ENCODE results near the gene DCLK2.

DCLK2 gene

DNA sequence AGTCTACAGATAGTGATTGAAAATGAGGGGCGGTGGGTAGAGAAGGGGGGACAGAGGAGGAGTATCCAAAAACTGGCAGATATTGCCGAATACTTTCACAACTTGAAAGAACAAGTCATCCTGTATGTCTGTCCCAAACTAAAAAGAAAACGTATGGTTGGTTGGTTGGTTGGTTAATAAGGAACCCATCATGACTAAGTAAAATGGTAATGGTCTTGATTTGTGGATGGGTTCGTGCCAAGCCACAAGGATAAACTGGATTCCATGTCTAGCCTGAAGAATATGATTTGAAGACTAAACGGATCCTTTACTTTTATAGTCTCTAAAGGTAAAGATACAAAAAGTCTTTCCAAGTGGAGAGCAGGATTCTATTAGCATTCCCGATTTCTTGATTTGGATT is 208.4 kb downstream of the DCLK2 start:
- no peak for DNase-seq

DNA sequence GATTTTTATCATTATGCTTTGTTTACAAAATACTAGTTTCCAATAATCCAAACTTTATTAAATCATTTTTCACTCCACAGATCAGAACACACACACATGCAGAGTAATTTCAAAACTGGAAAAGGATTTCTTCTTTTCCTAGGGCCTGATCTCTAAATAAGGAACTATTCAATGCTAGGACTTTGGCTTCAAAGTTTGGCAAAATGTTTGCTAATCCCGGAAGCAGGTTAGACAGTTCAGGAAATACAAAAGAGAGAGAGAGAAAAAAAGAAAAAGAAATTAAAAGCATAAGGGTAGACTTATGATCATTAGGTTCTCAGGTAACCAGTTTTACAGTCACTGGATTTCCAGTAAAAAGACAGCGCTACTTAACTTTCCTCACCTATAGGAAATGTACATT is 211.0 kb downstream of the DCLK2 start:
- no peak for DNase-seq

DNA sequence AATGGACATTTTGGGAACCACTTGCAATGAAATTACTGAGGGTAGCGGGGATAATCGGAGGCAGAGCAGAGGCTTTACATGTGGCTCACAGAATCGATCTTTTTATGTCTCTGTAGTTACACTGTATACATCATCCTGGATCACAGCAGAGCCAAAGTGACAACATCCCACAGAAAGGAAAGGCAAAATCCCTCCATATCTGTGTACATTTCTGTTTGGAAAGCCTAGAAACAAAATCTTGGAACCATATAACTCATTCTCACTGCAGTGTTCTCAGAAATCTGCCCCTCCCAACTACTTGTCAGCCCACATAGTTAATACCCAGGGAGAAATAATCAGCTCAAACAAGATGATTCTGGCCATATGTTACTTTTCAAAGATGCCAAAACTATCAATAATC is 211.6 kb downstream of the DCLK2 start:
- no peak for DNase-seq

DNA sequence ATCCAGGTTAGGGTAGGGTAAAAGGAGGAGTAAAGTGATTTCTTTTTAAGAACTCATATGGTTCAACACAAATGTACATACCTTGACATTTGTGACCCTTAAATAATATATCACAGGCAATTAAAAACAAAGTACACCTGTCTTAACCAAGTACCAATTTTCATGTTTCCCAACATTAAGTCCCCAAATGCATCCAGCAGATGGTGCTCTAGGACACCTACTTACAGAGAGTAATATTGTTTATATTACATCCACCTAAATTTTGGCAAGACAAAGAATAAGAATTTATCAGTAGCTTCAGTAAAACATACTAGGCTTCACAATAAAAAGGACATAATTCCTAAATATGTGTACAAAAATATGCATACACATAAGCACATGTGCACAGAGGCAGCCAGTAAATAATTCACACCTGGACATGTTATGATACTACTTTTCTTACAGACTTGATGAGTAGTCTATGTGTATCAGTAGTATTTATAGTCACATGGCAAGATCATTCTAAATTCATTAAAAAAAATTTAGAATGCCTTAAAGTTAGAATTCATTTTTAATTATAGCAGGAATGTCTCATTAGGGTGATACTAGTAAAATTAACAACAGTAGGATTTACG is 219.7 kb downstream of the DCLK2 start:
- DNase-seq: no peak

DNA sequence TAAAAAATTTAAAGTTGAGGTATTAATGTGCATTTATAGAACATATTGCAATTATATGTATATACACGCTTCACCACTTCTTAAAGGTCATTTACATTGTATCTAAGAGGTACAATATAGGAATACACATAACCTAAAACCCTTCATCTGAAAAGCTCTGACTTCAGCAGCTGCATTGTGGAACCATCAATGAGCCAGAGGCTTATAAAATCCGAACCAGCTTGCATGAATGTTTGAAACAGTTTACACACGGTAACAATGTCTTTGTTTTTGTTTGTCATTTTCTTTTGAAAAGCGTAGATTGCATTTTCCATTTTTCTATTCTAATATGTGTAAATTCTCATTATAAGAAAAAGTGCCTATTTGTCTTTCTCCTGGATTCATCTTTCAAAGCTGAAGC is 221.6 kb downstream of the DCLK2 start:
- no peak for DNase-seq

DNA sequence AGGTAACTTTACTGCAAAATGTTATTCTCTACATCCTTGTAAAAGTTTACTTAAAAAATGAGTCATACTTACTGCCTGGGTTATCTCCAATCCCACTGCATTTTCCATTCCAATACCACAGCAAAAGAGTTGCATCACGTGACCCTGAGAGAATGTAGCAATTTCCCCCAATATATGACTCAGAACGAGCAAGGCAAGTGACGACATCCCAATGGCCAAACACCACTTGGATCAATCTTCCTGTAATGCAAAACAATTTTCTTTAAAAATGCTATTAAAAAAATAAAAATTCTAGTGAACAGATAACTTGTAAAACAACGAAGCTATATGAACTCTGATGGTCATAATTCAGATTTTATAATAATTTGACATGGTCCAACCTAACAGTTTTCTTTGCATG is 224.3 kb downstream of the DCLK2 start:
- no peak for DNase-seq

DNA sequence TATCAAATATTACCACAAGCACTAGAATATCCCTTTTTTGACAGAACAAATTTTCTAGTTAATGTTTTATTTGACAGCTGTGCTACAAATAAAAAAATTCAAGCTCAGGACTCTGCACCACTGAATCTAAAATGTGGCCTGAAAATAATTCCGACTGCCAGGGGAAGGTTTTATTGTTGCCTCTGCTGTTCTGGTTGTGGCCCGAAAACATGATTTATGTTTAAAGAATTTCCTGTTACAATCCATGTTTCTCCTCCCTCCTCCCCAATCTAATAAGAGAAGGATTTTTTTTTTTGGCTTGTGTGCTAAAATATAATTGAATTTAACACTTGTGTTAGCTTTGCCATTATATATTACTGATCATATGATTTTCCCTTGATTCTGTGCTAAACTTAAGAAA is 227.8 kb downstream of the DCLK2 start:
- DNase-seq: no peak

DNA sequence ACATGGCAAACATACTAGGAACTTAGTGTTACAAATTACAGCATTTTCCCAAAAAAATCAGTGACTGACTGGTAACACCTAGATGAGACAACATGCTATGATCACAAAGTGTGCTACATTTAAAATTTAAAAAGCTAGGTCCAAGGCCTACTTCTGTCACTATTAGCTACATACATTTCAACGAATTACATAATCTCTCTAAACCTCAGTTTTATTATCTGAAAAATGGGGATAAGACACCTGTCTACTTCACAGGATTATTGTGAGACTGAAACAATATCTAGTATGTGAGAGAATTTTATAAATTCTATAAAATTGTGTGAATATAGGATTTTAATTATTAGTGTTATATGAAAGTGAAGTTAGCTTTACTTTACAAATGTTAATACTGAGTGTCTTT is 228.5 kb downstream of the DCLK2 start:
- no peak for DNase-seq
